Mesothelial cell of epicardium (in vitro differentiated cells): ENCODE measurements around the gene VCPKMT. TPM values are rescaled to one million over a fixed set of nuclear protein-coding genes. Genes with fewer than 3 reads are reported as not detected.

Experiments used
- DNase-seq, 2 experiments: peaks; one replicate each; pipeline ENCODE4 v3.0.0; 2021; ENCODE audit warnings: low spot score in 2 of 2; ENCODE audit not compliant: unreplicated experiment in 2 of 2
- H3K27ac Mint-ChIP-seq: 2 replicates; pipeline ENCODE4 v1.8.0; 2021; ENCODE audit warnings: mixed read lengths
- H3K27me3 Mint-ChIP-seq: 2 replicates; pipeline ENCODE4 v1.8.0; 2021; ENCODE audit warnings: low read depth, mixed read lengths
- H3K36me3 Mint-ChIP-seq: 2 replicates; pipeline ENCODE4 v1.8.0; 2021; ENCODE audit warnings: mixed read lengths
- H3K4me1 Mint-ChIP-seq: 2 replicates; pipeline ENCODE4 v1.8.0; 2021; ENCODE audit warnings: mixed read lengths
- H3K4me3 Mint-ChIP-seq: 2 replicates; pipeline ENCODE4 v1.8.0; 2021; ENCODE audit warnings: mild to moderate bottlenecking, moderate library complexity, mixed read lengths
- H3K9me3 Mint-ChIP-seq: 2 replicates; pipeline ENCODE4 v1.8.0; 2021; ENCODE audit warnings: mixed read lengths
- total RNA-seq: library from RNA; stranded (reverse); gene quantifications from 3 replicates; pipeline ENCODE4 v1.2.1, GENCODE V29; 2021
- TF ChIP-seq, protein P1 (sequence below): fragments of 200-600 bp; sonication (generic); IDR thresholded peaks from one replicate; pipeline ENCODE4 v1.5.0; 2021; ENCODE audit warnings: antibody characterized with exemption; ENCODE audit not compliant: unreplicated experiment

The VCPKMT gene
- total RNA-seq, 1 donor from 2014 or later, result 14.0 TPM

DNA sequence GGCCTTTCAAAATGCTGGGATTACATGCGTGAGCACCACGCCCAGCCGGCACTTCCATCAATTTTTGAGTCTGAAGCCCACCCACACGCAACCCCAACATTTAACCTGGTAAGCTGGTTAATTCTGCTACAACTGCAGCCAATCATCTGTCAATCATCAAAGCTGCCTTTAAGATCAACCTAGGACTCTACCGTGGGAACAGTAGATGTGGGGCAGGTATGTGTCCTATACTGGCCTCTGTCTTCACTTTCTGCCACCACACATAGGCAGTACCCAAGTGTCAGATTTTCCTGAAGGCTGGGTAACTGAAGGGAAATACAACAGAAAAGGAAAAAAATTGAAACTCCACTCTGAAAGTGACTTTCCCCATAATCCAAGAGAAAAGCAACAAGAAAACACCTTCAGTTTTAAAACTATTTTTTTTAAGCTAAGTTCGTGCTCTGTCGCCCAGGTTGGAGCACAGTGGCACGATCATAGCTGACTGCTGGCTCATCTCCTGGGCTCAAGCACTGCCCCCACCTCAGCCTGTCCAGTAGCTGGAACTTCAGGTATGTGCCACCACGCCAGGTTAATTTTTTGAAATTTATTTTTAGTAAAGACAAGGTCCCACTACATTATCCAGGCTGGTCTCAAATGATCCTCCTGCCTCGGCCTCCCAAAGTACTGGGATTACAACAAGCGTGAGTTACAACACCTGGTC lies 22.2 kb downstream of the VCPKMT start:
- Mint-ChIP-seq H3K27ac (no peak overlapping the region), H3K9me3 (no peaks in the 10 kb centered on the region), H3K27me3 (no peaks in the 10 kb centered on the region), H3K4me3 (no peak overlapping the region), H3K4me1 (peaks cover 8% of the 10 kb centered on the region), H3K36me3 (peaks cover 3% of the 10 kb centered on the region)
- TF ChIP-seq, protein P1, sequence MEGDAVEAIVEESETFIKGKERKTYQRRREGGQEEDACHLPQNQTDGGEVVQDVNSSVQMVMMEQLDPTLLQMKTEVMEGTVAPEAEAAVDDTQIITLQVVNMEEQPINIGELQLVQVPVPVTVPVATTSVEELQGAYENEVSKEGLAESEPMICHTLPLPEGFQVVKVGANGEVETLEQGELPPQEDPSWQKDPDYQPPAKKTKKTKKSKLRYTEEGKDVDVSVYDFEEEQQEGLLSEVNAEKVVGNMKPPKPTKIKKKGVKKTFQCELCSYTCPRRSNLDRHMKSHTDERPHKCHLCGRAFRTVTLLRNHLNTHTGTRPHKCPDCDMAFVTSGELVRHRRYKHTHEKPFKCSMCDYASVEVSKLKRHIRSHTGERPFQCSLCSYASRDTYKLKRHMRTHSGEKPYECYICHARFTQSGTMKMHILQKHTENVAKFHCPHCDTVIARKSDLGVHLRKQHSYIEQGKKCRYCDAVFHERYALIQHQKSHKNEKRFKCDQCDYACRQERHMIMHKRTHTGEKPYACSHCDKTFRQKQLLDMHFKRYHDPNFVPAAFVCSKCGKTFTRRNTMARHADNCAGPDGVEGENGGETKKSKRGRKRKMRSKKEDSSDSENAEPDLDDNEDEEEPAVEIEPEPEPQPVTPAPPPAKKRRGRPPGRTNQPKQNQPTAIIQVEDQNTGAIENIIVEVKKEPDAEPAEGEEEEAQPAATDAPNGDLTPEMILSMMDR, result no peak
- no peak for DNase-seq

DNA sequence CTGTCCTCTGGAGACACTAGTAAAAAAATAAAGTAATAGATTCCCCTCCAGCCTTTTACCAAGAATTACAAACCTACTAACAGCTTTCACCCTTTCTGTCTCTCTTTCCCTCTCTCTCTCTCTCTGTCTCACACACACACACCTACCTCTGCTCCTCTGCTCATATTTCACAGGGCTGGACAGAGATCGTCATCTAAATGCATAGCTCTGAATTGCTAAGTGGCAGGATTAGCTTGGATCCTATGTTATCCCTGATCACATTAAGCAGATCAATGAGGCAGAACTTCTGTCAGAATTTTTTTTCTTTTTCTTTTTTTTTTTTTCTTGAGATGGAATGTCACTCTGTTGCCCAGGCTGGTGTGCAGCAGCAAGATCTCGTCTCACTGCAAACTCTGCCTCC lies 22.9 kb downstream of the VCPKMT start:
- no peak for DNase-seq
- no peak overlapping the region for H3K4me3 Mint-ChIP-seq

DNA sequence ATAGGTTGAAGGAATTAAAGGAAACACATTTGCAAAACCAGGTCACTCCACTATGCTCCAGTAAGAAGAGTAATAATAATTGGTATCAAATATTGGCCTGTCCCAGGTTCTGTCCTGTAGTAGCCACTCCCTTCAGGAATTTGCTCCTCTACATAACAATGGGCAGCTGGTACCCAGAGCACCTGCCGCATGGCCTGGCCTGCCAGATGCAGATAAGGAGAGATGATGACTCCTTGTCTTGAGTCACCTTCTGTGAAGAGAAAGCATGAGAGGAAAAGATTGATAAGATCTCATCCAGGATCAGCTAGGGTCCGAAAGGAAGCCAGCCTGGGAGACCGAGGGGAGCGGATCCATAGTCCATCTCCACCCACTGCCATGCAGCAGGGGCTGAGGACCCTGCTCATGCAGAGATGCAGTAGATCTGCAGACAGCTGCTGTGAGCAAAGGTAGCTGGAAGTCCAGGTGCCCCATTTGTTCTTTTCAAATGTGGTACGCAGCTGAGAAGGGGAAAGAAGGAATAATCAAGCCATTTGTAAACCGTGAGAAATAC lies 24.3 kb downstream of the VCPKMT start:
- peaks cover 8% of the 10 kb centered on the region for H3K4me1 Mint-ChIP-seq
- no peaks in the 10 kb centered on the region for H3K9me3 Mint-ChIP-seq
- no peak overlapping the region for H3K27ac Mint-ChIP-seq
- peaks cover 3% of the 10 kb centered on the region for H3K36me3 Mint-ChIP-seq
- TF ChIP-seq, protein P1, result no peak
- no peaks in the 10 kb centered on the region for H3K27me3 Mint-ChIP-seq
- no peak overlapping the region for H3K4me3 Mint-ChIP-seq
- DNase-seq, result no peak

More for the DNA sequence above, 22.9 kb downstream of the VCPKMT start:
- TF ChIP-seq, protein P1, result no peak
- Mint-ChIP-seq H3K27me3 (no peaks in the 10 kb centered on the region), H3K36me3 (peaks cover 3% of the 10 kb centered on the region), H3K9me3 (no peaks in the 10 kb centered on the region), H3K4me1 (peaks cover 8% of the 10 kb centered on the region), H3K27ac (peak overlapping the region; percentile 85)

DNA sequence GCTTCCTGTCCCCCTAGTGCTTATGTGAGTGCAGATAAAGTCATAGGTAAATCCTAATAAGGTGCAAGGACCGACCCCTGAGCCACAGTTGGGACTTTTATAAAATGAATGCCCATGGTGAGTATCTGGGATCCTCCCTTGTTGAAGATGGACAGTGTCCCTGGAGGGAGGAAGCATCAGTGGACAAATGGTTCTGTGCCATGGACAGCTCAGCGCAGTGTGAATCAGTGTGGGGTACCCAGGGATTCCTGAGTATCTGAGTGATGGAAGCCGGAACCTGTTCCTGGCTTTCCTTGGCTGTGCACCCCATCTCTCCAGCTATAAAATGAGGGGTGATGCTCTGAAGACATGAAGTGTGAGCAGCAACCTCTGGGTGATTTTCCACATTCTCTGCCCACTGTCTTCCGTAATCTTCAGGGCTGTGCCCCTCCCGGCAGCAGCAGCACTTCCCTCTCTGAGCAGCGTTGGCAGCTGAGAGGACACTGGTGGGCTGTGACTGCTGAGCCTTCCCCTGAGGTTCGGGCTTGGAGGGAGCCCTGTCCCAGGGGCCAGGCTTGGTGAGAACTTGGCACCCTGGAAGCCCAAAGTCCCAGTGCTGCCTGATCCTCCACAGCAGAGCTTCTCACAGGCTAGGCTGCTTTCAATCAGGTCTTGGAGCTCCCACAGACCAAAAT lies 25.0 kb downstream of the VCPKMT start:
- H3K4me3 Mint-ChIP-seq, result no peak overlapping the region
- no peak for DNase-seq
- peaks cover 3% of the 10 kb centered on the region for H3K36me3 Mint-ChIP-seq
- TF ChIP-seq, protein P1, result no peak
- no peaks in the 10 kb centered on the region for H3K27me3 Mint-ChIP-seq
- H3K9me3 Mint-ChIP-seq, result no peaks in the 10 kb centered on the region
- H3K4me1 Mint-ChIP-seq, result peaks cover 8% of the 10 kb centered on the region
- no peak overlapping the region for H3K27ac Mint-ChIP-seq

DNA sequence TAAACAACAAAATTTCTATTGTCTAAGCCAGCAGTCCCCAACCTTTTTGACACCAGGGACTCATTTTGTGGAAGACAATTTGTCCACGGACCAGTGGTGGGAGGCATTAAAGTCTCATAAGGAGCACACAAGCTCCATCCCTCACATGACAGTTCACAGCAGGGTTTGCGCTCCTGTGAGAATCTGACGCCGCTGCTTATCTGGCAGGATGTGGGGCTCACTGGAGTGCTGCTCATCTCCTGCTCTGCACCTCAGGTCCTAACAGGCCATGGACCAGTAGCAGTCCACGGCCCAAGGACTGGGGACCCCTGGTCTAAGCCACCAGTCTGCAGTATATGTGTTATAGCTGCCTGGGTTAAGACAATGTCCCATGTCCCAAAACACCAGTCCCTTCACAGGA lies 27.2 kb downstream of the VCPKMT start:
- TF ChIP-seq, protein P1, result no peak
- peaks cover 8% of the 10 kb centered on the region for H3K4me1 Mint-ChIP-seq
- H3K36me3 Mint-ChIP-seq, result no peaks in the 10 kb centered on the region
- no peak for DNase-seq
- H3K27ac Mint-ChIP-seq, result no peak overlapping the region
- no peaks in the 10 kb centered on the region for H3K27me3 Mint-ChIP-seq
- no peaks in the 10 kb centered on the region for H3K9me3 Mint-ChIP-seq
- H3K4me3 Mint-ChIP-seq, result no peak overlapping the region
